ENCODE data around the gene MRPS11. TPM values are rescaled to one million over a fixed set of nuclear protein-coding genes. Genes with fewer than 3 reads are reported as not detected.
"Not testable (repeated sequence)": the region's sequence is repeated elsewhere in the genome, so short reads cannot be mapped to it uniquely, and the experiment has no call there.

The MRPS11 gene
- 10 to 100 TPM; 28.6 to 32.0 TPM for total RNA-seq
- 10 to 100 TPM; 59.0 to 71.8 (median 67.1) TPM for polyA plus RNA-seq
- total RNA-seq: 7.4 to 31.1 (median 20.8) reads per million in 6 experiments

- no peaks in the 10 kb centered on the region for H3K9me3 Mint-ChIP-seq
- peak; percentile 93 to 94 for ATAC-seq
- peak; percentile 77 to 95 (median 88) for DNase-seq
- POLR2A ChIA-PET: interaction anchor here (0.6 to 2.2 kb wide), 13 partner anchors 11 to 867 kb away, joined by 3 to 12 read pairs (median 6); partner anchors contain the start of genes AEN, ISG20 and POLG
- H3K36me3 Mint-ChIP-seq: peaks cover 0 to 41% (median 0%) of the 10 kb centered on the region in 3 donors
- peaks cover 16 to 35% (median 26%) of the 10 kb centered on the region in 4 donors for H3K4me1 Mint-ChIP-seq
- H3K27ac Mint-ChIP-seq: peak within 1 kb of the TSS; percentile 92 to 100 (median 99)
- no peaks in the 10 kb centered on the region for H3K27me3 Mint-ChIP-seq
- H3K4me3 Mint-ChIP-seq: peak within 1 kb of the TSS; percentile 93 to 99 (median 96)
Observed at GRCh38 chr15:88467073-88467934, at the start of gene MRPS11, which contains the start of gene MRPL46. MRPS11 (plus strand) TSS chr15:88467708; CDS start chr15:88467718, 10 bp downstream. MRPL46 (minus strand) TSS chr15:88467388; CDS start chr15:88467377, 11 bp downstream.

GRCh38 chr15:88419830-88420229 is 47.7 kb upstream of the MRPS11 start:
- H3K27me3 Mint-ChIP-seq: peaks cover 9 to 22% (median 13%) of the 10 kb centered on the region in 5 donors
- POLR2A ChIA-PET: no interaction called here
- no peaks in the 10 kb centered on the region for H3K4me1 Mint-ChIP-seq
- no peak overlapping the region for H3K27ac Mint-ChIP-seq
- no peak overlapping the region for H3K4me3 Mint-ChIP-seq
- no peak for ATAC-seq
- peaks cover 0 to 4% (median 0%) of the 10 kb centered on the region in 3 donors for H3K36me3 Mint-ChIP-seq
- DNase-seq: no peak
- H3K9me3 Mint-ChIP-seq: no peaks in the 10 kb centered on the region

- H3K4me1 Mint-ChIP-seq: no peaks in the 10 kb centered on the region
- H3K27ac Mint-ChIP-seq: no peak overlapping the region
- H3K27me3 Mint-ChIP-seq: peaks cover 0 to 18% (median 10%) of the 10 kb centered on the region in 5 donors
- no peak for DNase-seq
- H3K9me3 Mint-ChIP-seq: no peaks in the 10 kb centered on the region
- no peak for ATAC-seq
- peaks cover 0 to 4% (median 0%) of the 10 kb centered on the region in 3 donors for H3K36me3 Mint-ChIP-seq
- no peak overlapping the region for H3K4me3 Mint-ChIP-seq
- POLR2A ChIA-PET: no interaction called here
Observed at GRCh38 chr15:88423331-88423730, 44.2 kb upstream of the MRPS11 start.

GRCh38 chr15:88426304-88426703 is 41.2 kb upstream of the MRPS11 start:
- H3K9me3 Mint-ChIP-seq: no peaks in the 10 kb centered on the region
- H3K4me3 Mint-ChIP-seq: no peak overlapping the region
- H3K4me1 Mint-ChIP-seq: no peaks in the 10 kb centered on the region
- POLR2A ChIA-PET: no interaction called here
- DNase-seq (no peak), ATAC-seq (no peak)
- peaks cover 0 to 20% (median 10%) of the 10 kb centered on the region in 5 donors for H3K27me3 Mint-ChIP-seq
- no peaks in the 10 kb centered on the region for H3K36me3 Mint-ChIP-seq
- no peak overlapping the region for H3K27ac Mint-ChIP-seq

- POLR2A ChIA-PET: no interaction called here
- Mint-ChIP-seq H3K4me1 (no peaks in the 10 kb centered on the region), H3K4me3 (no peak overlapping the region), H3K9me3 (no peaks in the 10 kb centered on the region), H3K27ac (no peak overlapping the region), H3K27me3 (peaks cover 0 to 16% (median 10%) of the 10 kb centered on the region in 5 donors), H3K36me3 (no peaks in the 10 kb centered on the region)
- DNase-seq: no peak
- ATAC-seq: no peak
Observed at GRCh38 chr15:88428053-88428452, 39.5 kb upstream of the MRPS11 start.

GRCh38 chr15:88428805-88429605 is 38.5 kb upstream of the MRPS11 start:
- H3K4me3 Mint-ChIP-seq: no peak overlapping the region
- H3K4me1 Mint-ChIP-seq: no peaks in the 10 kb centered on the region
- ATAC-seq: no peak
- H3K27ac Mint-ChIP-seq: no peak overlapping the region
- POLR2A ChIA-PET: no interaction called here
- no peaks in the 10 kb centered on the region for H3K36me3 Mint-ChIP-seq
- DNase-seq: no peak
- H3K27me3 Mint-ChIP-seq: peaks cover 0 to 16% (median 8%) of the 10 kb centered on the region in 5 donors
- H3K9me3 Mint-ChIP-seq: no peaks in the 10 kb centered on the region

- H3K4me1 Mint-ChIP-seq: no peaks in the 10 kb centered on the region
Observed at GRCh38 chr15:88430051-88430450, 37.5 kb upstream of the MRPS11 start.

GRCh38 chr15:88431441-88431840 is 36.1 kb upstream of the MRPS11 start:
- no peaks in the 10 kb centered on the region for H3K9me3 Mint-ChIP-seq
- DNase-seq: no peak
- H3K27me3 Mint-ChIP-seq: peaks cover 2 to 16% (median 11%) of the 10 kb centered on the region in 5 donors
- H3K4me3 Mint-ChIP-seq: no peak overlapping the region
- no peaks in the 10 kb centered on the region for H3K36me3 Mint-ChIP-seq
- ATAC-seq: no peak
- no peak overlapping the region for H3K27ac Mint-ChIP-seq
- POLR2A ChIA-PET: no interaction called here
- no peaks in the 10 kb centered on the region for H3K4me1 Mint-ChIP-seq

More at GRCh38 chr15:88430051-88430450, 37.5 kb upstream of the MRPS11 start:
- H3K4me3 Mint-ChIP-seq: no peak overlapping the region
- peaks cover 0 to 16% (median 7%) of the 10 kb centered on the region in 5 donors for H3K27me3 Mint-ChIP-seq
- ATAC-seq: no peak
- DNase-seq: no peak
- POLR2A ChIA-PET: no interaction called here
- H3K36me3 Mint-ChIP-seq: no peaks in the 10 kb centered on the region
- no peaks in the 10 kb centered on the region for H3K9me3 Mint-ChIP-seq
- no peak overlapping the region for H3K27ac Mint-ChIP-seq

- POLR2A ChIA-PET: no interaction called here
- Mint-ChIP-seq H3K27ac (no peak overlapping the region), H3K4me1 (no peaks in the 10 kb centered on the region), H3K4me3 (no peak overlapping the region), H3K27me3 (peaks cover 8 to 26% (median 24%) of the 10 kb centered on the region in 5 donors), H3K36me3 (no peaks in the 10 kb centered on the region), H3K9me3 (peaks cover 0 to 2% (median 0%) of the 10 kb centered on the region in 9 donors)
- DNase-seq: no peak
- ATAC-seq: no peak
Observed at GRCh38 chr15:88433046-88433685, 34.3 kb upstream of the MRPS11 start.

GRCh38 chr15:88434106-88434505 is 33.4 kb upstream of the MRPS11 start:
- H3K4me3 Mint-ChIP-seq, POLR2A ChIA-PET, ATAC-seq, H3K4me1 Mint-ChIP-seq, H3K27ac Mint-ChIP-seq, DNase-seq, H3K9me3 Mint-ChIP-seq, H3K36me3 Mint-ChIP-seq: not testable (repeated sequence)
- peaks cover 12 to 30% (median 25%) of the 10 kb centered on the region in 5 donors for H3K27me3 Mint-ChIP-seq

- no peaks in the 10 kb centered on the region for H3K4me1 Mint-ChIP-seq
- peaks cover 21 to 59% (median 35%) of the 10 kb centered on the region in 5 donors for H3K27me3 Mint-ChIP-seq
- POLR2A ChIA-PET: no interaction called here
- H3K4me3 Mint-ChIP-seq: no peak overlapping the region
- peaks cover 0 to 7% (median 5%) of the 10 kb centered on the region in 9 donors for H3K9me3 Mint-ChIP-seq
- H3K36me3 Mint-ChIP-seq: peaks cover 0 to 6% (median under 1%) of the 10 kb centered on the region in 3 donors
- no peak for ATAC-seq
- no peak for DNase-seq
- no peak overlapping the region for H3K27ac Mint-ChIP-seq
Observed at GRCh38 chr15:88438181-88438580, 29.3 kb upstream of the MRPS11 start.

- POLR2A ChIA-PET: interaction anchor here (0.5 kb wide), 1 partner anchor 187 kb away, joined by 5 read pairs; no protein-coding TSS in a partner anchor
- no peak for DNase-seq
- Mint-ChIP-seq H3K36me3 (peaks cover 0 to 17% (median 13%) of the 10 kb centered on the region in 3 donors), H3K27ac (peak overlapping the region in 1 of 10 donors; percentile 36), H3K4me1 (no peaks in the 10 kb centered on the region), H3K27me3 (peaks cover 21 to 77% (median 35%) of the 10 kb centered on the region in 5 donors), H3K9me3 (peaks cover 0 to 22% (median 16%) of the 10 kb centered on the region in 9 donors), H3K4me3 (no peak overlapping the region)
- no peak for ATAC-seq
Observed at GRCh38 chr15:88440021-88440420, 27.5 kb upstream of the MRPS11 start.

All from naive thymus-derived CD8-positive, alpha-beta T cell (primary cell).